ENCODE results near the gene NGFR. TPM values are rescaled to one million over a fixed set of nuclear protein-coding genes. Genes with fewer than 3 reads are reported as not detected.

Gene NGFR
- total RNA-seq, 1 donor from 2014 or later, result 0.04 TPM

GRCh38 chr17:49521088-49521450 is 26.0 kb downstream of the NGFR start:
- no peaks in the 10 kb centered on the region for H3K36me3 ChIP-seq (ENCODE audit: control insufficient read depth, insufficient read depth, low read length)
- H3K4me3 ChIP-seq (ENCODE audit: low read depth, low read length), result no peak overlapping the region
- no peak for DNase-seq (ENCODE audit: low read depth)
- TF ChIP-seq CTCF (IDR thresholded peaks at IDR 0.05; ENCODE audit: insufficient read depth, low read length, poor library complexity, severe bottlenecking), result no peak
- H3K27me3 ChIP-seq (ENCODE audit: control insufficient read depth, insufficient read depth, low read length), result peaks cover 10% of the 10 kb centered on the region

GRCh38 chr17:49521471-49522356 is 26.6 kb downstream of the NGFR start:
- no peaks in the 10 kb centered on the region for H3K36me3 ChIP-seq (ENCODE audit: control insufficient read depth, insufficient read depth, low read length)
- no peak overlapping the region for H3K4me3 ChIP-seq (ENCODE audit: low read depth, low read length)
- no peak for TF ChIP-seq CTCF (IDR thresholded peaks at IDR 0.05; ENCODE audit: insufficient read depth, low read length, poor library complexity, severe bottlenecking)
- DNase-seq (ENCODE audit: low read depth), result no peak
- peaks cover 12% of the 10 kb centered on the region for H3K27me3 ChIP-seq (ENCODE audit: control insufficient read depth, insufficient read depth, low read length)

GRCh38 chr17:49522357-49522890 is 27.3 kb downstream of the NGFR start:
- TF ChIP-seq CTCF (IDR thresholded peaks at IDR 0.05; ENCODE audit: insufficient read depth, low read length, poor library complexity, severe bottlenecking), result no peak
- Histone ChIP-seq H3K27me3 (ENCODE audit: control insufficient read depth, insufficient read depth, low read length) (peaks cover 12% of the 10 kb centered on the region), H3K4me3 (ENCODE audit: low read depth, low read length) (no peak overlapping the region), H3K36me3 (ENCODE audit: control insufficient read depth, insufficient read depth, low read length) (no peaks in the 10 kb centered on the region)
- no peak for DNase-seq (ENCODE audit: low read depth)

GRCh38 chr17:49523196-49523595 is 28.1 kb downstream of the NGFR start:
- no peak for DNase-seq (ENCODE audit: low read depth)
- Histone ChIP-seq H3K36me3 (ENCODE audit: control insufficient read depth, insufficient read depth, low read length) (no peaks in the 10 kb centered on the region), H3K27me3 (ENCODE audit: control insufficient read depth, insufficient read depth, low read length) (peaks cover 15% of the 10 kb centered on the region), H3K4me3 (ENCODE audit: low read depth, low read length) (no peak overlapping the region)
- no peak for TF ChIP-seq CTCF (IDR thresholded peaks at IDR 0.05; ENCODE audit: insufficient read depth, low read length, poor library complexity, severe bottlenecking)

GRCh38 chr17:49523706-49524472 is 28.8 kb downstream of the NGFR start:
- TF ChIP-seq CTCF (IDR thresholded peaks at IDR 0.05; ENCODE audit: insufficient read depth, low read length, poor library complexity, severe bottlenecking), result no peak
- no peaks in the 10 kb centered on the region for H3K36me3 ChIP-seq (ENCODE audit: control insufficient read depth, insufficient read depth, low read length)
- peaks cover 16% of the 10 kb centered on the region for H3K27me3 ChIP-seq (ENCODE audit: control insufficient read depth, insufficient read depth, low read length)
- DNase-seq (ENCODE audit: low read depth), result no peak
- no peak overlapping the region for H3K4me3 ChIP-seq (ENCODE audit: low read depth, low read length)

Measured in kidney epithelial cell (primary cell).